ENCODE results near the gene IL12RB1. TPM values are rescaled to one million over a fixed set of nuclear protein-coding genes. Genes with fewer than 3 reads are reported as not detected.
A peak's percentile ranks its signal among the peaks of the same experiment; 100 is the strongest.

The IL12RB1 gene
- total and polyA plus RNA-seq, 2 donors (not counting 3 experiments of a cell fraction or from before 2014, with no cell fraction given) = not detected

- H3K79me2 ChIP-seq (ENCODE audit: control insufficient read depth, insufficient read depth, low read length) = no peaks in the 10 kb centered on the region
- no peaks in the 10 kb centered on the region for H3K36me3 ChIP-seq (ENCODE audit: control insufficient read depth in 2 of 2, extremely low read depth in 1 of 2, insufficient read depth in 2 of 2, low read length in 2 of 2)
- peak overlapping the region; percentile 66 for H3K9ac ChIP-seq (replicated peaks; ENCODE audit: extremely low read depth, insufficient read depth, low read length)
- ChIA-PET POLR2A (no interaction called here), CTCF (interaction anchor here (0.6 to 1.8 kb wide), 5 partner anchors 16 to 545 kb away, joined by 3 to 6 read pairs (median 4); partner anchors contain the start of gene ARRDC2)
- peaks cover 39% of the 10 kb centered on the region for H3K4me1 ChIP-seq (ENCODE audit: control insufficient read depth, extremely low read depth, insufficient read depth, low read length)
- intact Hi-C loops (cut with micrococcal nuclease) = loop anchor here (5.0 kb wide), 1 partner anchor 34 kb away; no protein-coding TSS in a partner anchor
- H3K27me3 ChIP-seq (ENCODE audit: control insufficient read depth in 2 of 2, insufficient read depth in 2 of 2, low read length in 2 of 2) = no peaks in the 10 kb centered on the region
- H3K4me2 ChIP-seq (ENCODE audit: insufficient read depth, low read length) = peak overlapping the region; percentile 4
- DNase-seq (ENCODE audit: low read depth, low spot score) (peak; percentile 97), FAIRE-seq (peak; percentile 94)
- no peaks in the 10 kb centered on the region for H3K9me1 ChIP-seq (replicated peaks; ENCODE audit: control insufficient read depth, extremely low read depth, insufficient read depth, low read length)
- peak overlapping the region; percentile 94 for H3K27ac ChIP-seq (ENCODE audit: insufficient read depth, low read depth, low read length)
- no peak overlapping the region for H3K4me3 ChIP-seq (replicated peaks in 1 of 3; ENCODE audit: insufficient read depth in 1 of 3, low read depth in 1 of 3, low read length in 3 of 3)
- dilution Hi-C loops (cut with MboI; ENCODE audit: extremely low pct_ligation_motif_present, low sequenced_read_pairs) = no loop called here
- no TSS peak for BruUV-seq (replicated peaks)
- peak overlapping the region; percentile 24 for H2AFZ ChIP-seq (ENCODE audit: low read depth, low read length)
- H3K9me3 ChIP-seq (replicated peaks; ENCODE audit: control insufficient read depth, insufficient read depth, low read length) = no peaks in the 10 kb centered on the region
- no peaks in the 10 kb centered on the region for H4K20me1 ChIP-seq (replicated peaks; ENCODE audit: control insufficient read depth, extremely low read depth, insufficient read depth, low read length)
- peak; percentile 70 for TF ChIP-seq MYC (IDR thresholded peaks at IDR 0.05; ENCODE audit: low read depth, low read length)
- TF ChIP-seq MAX (IDR thresholded peaks at IDR 0.05; ENCODE audit: insufficient read depth, insufficient read length) = peak; percentile 90
- peak; percentile 88 for TF ChIP-seq POLR2AphosphoS5 (IDR thresholded peaks at IDR 0.05; ENCODE audit: insufficient read depth, low read depth, low read length)
- TF ChIP-seq, protein P1, sequence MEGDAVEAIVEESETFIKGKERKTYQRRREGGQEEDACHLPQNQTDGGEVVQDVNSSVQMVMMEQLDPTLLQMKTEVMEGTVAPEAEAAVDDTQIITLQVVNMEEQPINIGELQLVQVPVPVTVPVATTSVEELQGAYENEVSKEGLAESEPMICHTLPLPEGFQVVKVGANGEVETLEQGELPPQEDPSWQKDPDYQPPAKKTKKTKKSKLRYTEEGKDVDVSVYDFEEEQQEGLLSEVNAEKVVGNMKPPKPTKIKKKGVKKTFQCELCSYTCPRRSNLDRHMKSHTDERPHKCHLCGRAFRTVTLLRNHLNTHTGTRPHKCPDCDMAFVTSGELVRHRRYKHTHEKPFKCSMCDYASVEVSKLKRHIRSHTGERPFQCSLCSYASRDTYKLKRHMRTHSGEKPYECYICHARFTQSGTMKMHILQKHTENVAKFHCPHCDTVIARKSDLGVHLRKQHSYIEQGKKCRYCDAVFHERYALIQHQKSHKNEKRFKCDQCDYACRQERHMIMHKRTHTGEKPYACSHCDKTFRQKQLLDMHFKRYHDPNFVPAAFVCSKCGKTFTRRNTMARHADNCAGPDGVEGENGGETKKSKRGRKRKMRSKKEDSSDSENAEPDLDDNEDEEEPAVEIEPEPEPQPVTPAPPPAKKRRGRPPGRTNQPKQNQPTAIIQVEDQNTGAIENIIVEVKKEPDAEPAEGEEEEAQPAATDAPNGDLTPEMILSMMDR (IDR thresholded peaks at IDR 0.05; ENCODE audit: extremely low read depth in 1 of 2, insufficient read depth in 1 of 2, low read depth in 1 of 2, low read length in 2 of 2) = no peak
- peak; percentile 35 for TF ChIP-seq POLR2A (IDR thresholded peaks at IDR 0.05; ENCODE audit: low read depth, low read length)
- no peak for TF ChIP-seq FOS (IDR thresholded peaks at IDR 0.05; ENCODE audit: borderline replicate concordance, insufficient read depth, low read length)
- TF ChIP-seq EZH2 (IDR thresholded peaks at IDR 0.05; ENCODE audit: borderline replicate concordance, low read depth, low read length, severe bottlenecking) = no peak
Observed at GRCh38 chr19:18023622-18024251, 63.0 kb downstream of the IL12RB1 start.

Data from endothelial cell of umbilical vein (primary cell).